ENCODE data around the gene FAM237B.

Gene FAM237B

DNA sequence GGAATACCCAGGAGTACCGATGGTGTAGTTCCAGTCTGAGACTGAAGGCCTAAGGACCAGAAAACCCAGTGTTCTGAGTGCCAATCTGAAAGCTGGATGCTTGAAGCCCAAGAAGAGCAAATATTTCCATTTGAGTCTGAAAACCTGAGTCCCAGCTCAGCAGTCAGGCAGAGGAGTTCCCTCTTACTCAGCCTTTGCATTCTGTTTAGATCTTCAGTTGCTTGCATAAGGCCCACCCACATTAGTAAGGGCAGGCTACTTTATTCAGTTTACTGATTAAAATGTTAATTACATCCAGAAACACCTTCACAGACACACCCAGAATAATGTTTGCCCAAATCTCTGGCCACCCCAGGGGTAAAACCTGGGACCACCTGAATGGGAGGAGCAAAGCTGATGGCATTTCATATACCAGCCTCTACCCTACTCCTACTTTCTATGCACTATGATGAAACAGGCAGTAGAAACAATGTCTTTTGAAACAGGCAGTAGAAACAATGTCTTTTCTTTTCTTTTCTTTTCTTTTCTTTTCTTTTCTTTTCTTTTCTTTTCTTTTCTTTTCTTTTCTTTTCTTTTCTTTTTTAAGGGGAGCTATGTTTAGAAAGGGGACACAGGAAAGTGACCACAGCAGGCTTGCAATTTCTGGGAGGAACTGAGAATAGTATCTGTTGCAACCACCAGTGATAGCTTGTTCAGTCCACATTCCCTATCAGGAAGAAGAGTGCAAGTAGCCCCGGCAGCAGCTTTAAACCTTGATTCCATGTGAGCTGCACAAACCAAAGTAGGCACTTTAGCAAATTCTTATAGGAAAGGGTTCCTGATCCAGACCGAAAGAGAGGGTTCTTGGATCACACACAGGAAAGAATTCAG lies 30.6 kb downstream of the FAM237B start:
- DNase-seq (ENCODE audit: low spot score): no peak

- no peak for DNase-seq (ENCODE audit: low spot score)
Measured at GRCh38 chr7:90288154-90288553, 33.0 kb downstream of the FAM237B start.

DNA sequence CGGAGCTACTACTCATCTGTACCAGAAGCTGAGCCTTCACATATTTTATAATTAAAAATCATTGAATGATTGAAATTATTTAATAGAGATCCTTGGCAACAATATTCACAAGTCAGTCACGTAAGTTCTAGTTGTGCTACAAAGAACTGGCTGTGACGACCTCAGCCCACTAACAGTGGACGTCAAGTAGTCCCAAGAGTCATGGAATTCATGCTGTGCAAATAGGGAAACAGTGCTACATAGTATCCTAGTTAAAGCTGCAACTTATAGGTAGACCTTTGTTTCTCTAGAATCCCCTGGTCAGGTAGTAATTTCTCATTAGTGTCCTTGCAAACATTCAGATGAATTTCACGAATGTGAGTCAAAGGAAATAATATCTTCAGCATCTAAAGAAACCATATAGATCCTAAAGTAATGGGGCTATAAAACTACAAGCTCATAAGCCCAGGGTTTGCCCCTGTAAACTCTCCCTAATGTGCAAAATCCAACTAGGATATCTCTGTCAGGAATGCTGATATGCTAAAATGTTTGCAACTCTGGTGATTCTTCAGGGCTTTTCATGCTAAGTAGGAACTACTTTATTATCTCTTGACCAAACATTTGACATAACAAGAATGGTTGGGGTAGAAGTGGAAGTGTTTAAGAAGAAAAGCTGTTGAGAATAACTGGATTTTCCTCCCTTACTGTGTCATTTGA lies 44.9 kb downstream of the FAM237B start:
- no peak for DNase-seq (ENCODE audit: low spot score)

- no peak for DNase-seq (ENCODE audit: low spot score)
Measured at GRCh38 chr7:90274161-90274560, 46.9 kb downstream of the FAM237B start.

- DNase-seq (ENCODE audit: low spot score): no peak
Measured at GRCh38 chr7:90272242-90272641, 48.9 kb downstream of the FAM237B start.

DNA sequence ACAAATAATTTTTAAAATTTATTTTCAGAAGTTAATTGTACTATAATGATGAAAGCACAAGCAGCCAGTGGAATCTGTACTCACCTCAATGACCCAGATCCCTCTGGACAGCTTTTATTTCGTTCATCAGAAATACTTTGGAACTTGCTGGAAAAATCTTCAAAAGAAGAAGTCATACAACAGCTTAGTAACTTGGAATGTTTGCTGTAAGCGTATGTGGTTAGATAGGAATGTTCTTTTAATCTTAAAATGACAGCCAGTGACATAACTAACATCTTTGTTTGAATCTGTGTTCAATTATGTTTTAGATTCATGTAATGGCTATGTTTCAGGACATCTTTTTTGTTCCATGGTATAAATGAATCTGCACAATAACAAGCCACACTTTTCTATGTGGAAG lies 49.4 kb downstream of the FAM237B start:
- peak; percentile 25 for DNase-seq (ENCODE audit: low spot score)

DNA sequence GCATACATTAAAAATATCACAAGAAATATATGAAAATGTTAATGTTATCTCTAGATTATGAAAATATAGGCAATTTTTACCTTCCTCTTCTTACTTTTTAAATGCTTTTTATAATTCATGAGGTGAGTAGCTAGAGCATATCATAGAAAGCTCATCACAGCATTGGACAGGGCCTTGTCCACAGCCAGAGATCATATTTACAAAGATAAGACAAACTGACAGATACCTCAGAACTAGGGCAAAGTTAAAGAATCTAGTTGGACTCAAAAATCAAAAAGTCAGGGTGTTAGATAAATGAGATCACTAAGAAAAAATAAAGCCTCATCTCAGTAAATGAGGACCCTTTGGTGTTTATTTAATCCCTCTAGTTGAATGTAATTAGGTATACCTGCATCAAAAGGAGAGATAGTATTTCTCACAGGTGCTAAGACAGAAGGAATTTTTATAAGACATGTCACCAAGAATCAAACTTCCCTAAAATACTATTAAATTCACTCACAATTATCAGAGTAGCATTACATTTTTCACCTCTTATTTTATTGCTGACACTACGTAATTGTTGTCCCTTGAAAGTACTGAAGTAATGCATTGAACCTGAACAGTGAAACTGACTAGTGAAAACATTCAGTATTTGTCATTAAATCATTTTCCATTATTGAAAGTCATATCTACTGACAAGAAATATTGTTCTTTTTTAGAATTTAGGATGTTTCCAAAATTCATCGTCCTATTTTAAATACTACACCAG lies 50.5 kb downstream of the FAM237B start:
- no peak for DNase-seq (ENCODE audit: low spot score)

- no peak for DNase-seq (ENCODE audit: low spot score)
Measured at GRCh38 chr7:90269163-90269562, 51.9 kb downstream of the FAM237B start.

DNA sequence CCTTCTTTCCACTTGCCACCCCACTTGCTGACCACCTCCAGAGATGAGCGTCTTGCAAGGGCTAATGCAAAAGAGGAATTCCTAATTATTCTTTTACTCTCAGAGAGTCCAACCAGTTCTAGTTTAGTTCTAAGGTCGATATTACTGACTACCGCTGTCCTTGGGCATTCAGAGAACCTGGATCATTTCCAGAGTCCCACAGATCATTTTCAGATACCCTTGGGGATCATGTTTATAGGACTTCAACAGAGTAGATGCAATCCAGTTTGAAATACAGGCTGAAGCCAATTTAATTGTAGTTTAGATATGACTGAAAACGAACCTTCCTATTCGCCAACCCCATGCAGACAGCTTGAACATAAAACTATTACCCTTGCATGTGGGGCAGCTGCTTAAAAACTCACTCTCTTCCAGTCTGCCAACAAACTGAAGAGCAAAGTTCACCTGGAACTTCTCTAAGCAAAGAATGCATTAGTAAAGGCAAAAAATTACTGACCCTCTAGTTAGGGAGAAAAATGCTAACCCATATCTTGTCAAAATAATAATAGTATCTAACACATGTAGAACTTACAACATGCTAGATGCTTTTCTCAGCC lies 53.7 kb downstream of the FAM237B start:
- DNase-seq (ENCODE audit: low spot score): no peak

DNA sequence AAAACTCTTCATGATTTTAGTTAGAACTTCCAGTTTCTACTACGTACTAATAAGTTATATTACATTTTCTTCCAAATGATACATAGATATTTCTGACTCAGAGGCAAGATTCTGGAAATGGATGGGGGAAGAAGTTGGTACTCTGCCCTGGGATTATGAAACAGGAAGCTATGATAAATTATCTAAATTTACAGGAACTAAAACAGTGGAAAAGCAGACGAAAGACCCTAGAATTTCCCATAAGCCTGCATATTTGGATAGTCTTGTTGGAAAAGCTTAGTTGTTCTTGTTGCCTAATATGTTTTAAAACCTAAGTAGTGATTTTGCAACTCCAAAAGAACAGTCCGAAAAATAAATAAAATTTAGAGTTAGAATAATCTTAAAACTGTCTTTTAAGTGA lies 54.3 kb downstream of the FAM237B start:
- no peak for DNase-seq (ENCODE audit: low spot score)

Data from RKO (cell line).